GM18499 (cell line): ENCODE data around the gene PCDHGB1.
"Not testable (repeated sequence)": the region's sequence is repeated elsewhere in the genome, so short reads cannot be mapped to it uniquely, and the experiment has no call there.

Source experiments
- ATAC-seq: cut with Tn5 transposase; IDR thresholded peaks from one replicate; pipeline ENCODE4 v1.9.1; 2021; ENCODE audit warnings: moderate number of reproducible peaks; ENCODE audit not compliant: insufficient read depth, unreplicated experiment

The PCDHGB1 gene

GRCh38 chr5:141375444-141376155 is 25.7 kb downstream of the PCDHGB1 start:
- ATAC-seq = not testable (repeated sequence)

GRCh38 chr5:141382469-141383294 is 32.8 kb downstream of the PCDHGB1 start, which contains the start of gene PCDHGA7:
Gene PCDHGA7 (plus strand): TSS chr5:141382742. CDS start chr5:141382900, 158 bp downstream.
- ATAC-seq = no peak

- no peak for ATAC-seq
Observed at GRCh38 chr5:141383345-141383744, 33.4 kb downstream of the PCDHGB1 start.

GRCh38 chr5:141384471-141385267 is 34.8 kb downstream of the PCDHGB1 start:
- no peak for ATAC-seq

- ATAC-seq = not testable (repeated sequence)
Observed at GRCh38 chr5:141387557-141388311, 37.8 kb downstream of the PCDHGB1 start, which contains the start of gene PCDHGB4. Gene PCDHGB4 (plus strand): TSS chr5:141387698. CDS start chr5:141387885, 187 bp downstream.

GRCh38 chr5:141388661-141389060 is 38.8 kb downstream of the PCDHGB1 start:
- no peak for ATAC-seq

GRCh38 chr5:141389153-141390042 is 39.5 kb downstream of the PCDHGB1 start:
- ATAC-seq = no peak

- no peak for ATAC-seq
Observed at GRCh38 chr5:141392429-141393198, 42.7 kb downstream of the PCDHGB1 start, which contains the start of gene PCDHGA8. Gene PCDHGA8 (plus strand): TSS chr5:141392633. CDS start chr5:141392814, 181 bp downstream.

- no peak for ATAC-seq
Observed at GRCh38 chr5:141393267-141393666, 43.4 kb downstream of the PCDHGB1 start.

GRCh38 chr5:141394401-141395187 is 44.7 kb downstream of the PCDHGB1 start:
- not testable (repeated sequence) for ATAC-seq

- ATAC-seq = peak; percentile 78
Observed at GRCh38 chr5:141397756-141398551, 48.1 kb downstream of the PCDHGB1 start, which contains the start of gene PCDHGB5. Gene PCDHGB5 (plus strand): TSS chr5:141397947. CDS start chr5:141398128, 181 bp downstream.

- ATAC-seq = no peak
Observed at GRCh38 chr5:141398608-141399007, 48.7 kb downstream of the PCDHGB1 start.

- ATAC-seq = no peak
Observed at GRCh38 chr5:141399555-141400258, 49.8 kb downstream of the PCDHGB1 start.
